Neural cell (in vitro differentiated cells): ENCODE results near the gene FEN1. TPM values are rescaled to one million over a fixed set of nuclear protein-coding genes. Genes with fewer than 3 reads are reported as not detected.
A peak's percentile ranks its signal among the peaks of the same experiment; 100 is the strongest.

Source experiments
- H2AFZ ChIP-seq: fragments of 200-600, 300-800 bp; sonication (generic), shearing (Covaris generic); 2 replicates; pipeline ENCODE4 v1.6.0; 2014; ENCODE audit warnings: low read depth, mild to moderate bottlenecking, antibody characterized with exemption, low read length, moderate library complexity
- H3F3A ChIP-seq: fragments of 200-600 bp; shearing (Covaris generic); 2 replicates; pipeline ENCODE4 v1.6.1; 2016; ENCODE audit warnings: mild to moderate bottlenecking, moderate library complexity, mixed read lengths, antibody characterized with exemption, low read length; ENCODE audit not compliant: insufficient read depth, poor library complexity, severe bottlenecking
- H3K27ac ChIP-seq: fragments of 200-600, 300-800 bp; sonication (generic), shearing (Covaris generic); 2 replicates; pipeline ENCODE4 v1.5.1; 2014; ENCODE audit warnings: mild to moderate bottlenecking, low read length, moderate library complexity
- H3K27me3 ChIP-seq: fragments of 300-800, 200-600 bp; sonication (generic), shearing (Covaris generic); 2 replicates; pipeline ENCODE4 v1.6.0; 2014; ENCODE audit warnings: mild to moderate bottlenecking, low read depth, low read length, moderate library complexity; ENCODE audit not compliant: insufficient read depth
- H3K36me3 ChIP-seq: fragments of 300-800, 200-600 bp; sonication (generic), shearing (Covaris generic); 2 replicates; pipeline ENCODE4 v1.5.1; 2014; ENCODE audit warnings: mild to moderate bottlenecking, antibody characterized with exemption, low read length, moderate library complexity; ENCODE audit not compliant: insufficient read depth
- H3K4me2 ChIP-seq: fragments of 300-800, 200-600 bp; sonication (generic), shearing (Covaris generic); 2 replicates; pipeline ENCODE4 v1.6.0; 2014; ENCODE audit warnings: mild to moderate bottlenecking, low read length
- H3K4me3 ChIP-seq: fragments of 300-800, 200-600 bp; sonication (generic), shearing (Covaris generic); 2 replicates; pipeline ENCODE4 v1.5.1; 2014; ENCODE audit warnings: mild to moderate bottlenecking, low read length, moderate library complexity
- H3K79me2 ChIP-seq: fragments of 200-600 bp; shearing (Covaris generic); replicated peaks from 2 replicates; pipeline ENCODE4 v1.6.0; 2014; ENCODE audit warnings: mild to moderate bottlenecking, low read length, moderate library complexity; ENCODE audit not compliant: insufficient read depth
- H3K9ac ChIP-seq: fragments of 300-800, 200-600 bp; sonication (generic), shearing (Covaris generic); 2 replicates; pipeline ENCODE4 v1.6.1; 2016; ENCODE audit warnings: mild to moderate bottlenecking, low read length, mixed read lengths
- H3K9me2 ChIP-seq: fragments of 200-600 bp; shearing (Covaris generic); 2 replicates; pipeline ENCODE4 v1.6.1; 2016; ENCODE audit warnings: mild to moderate bottlenecking, low read length, mixed read lengths; ENCODE audit not compliant: insufficient read depth
- H3K9me3 ChIP-seq: fragments of 200-600, 300-800 bp; sonication (generic), shearing (Covaris generic); 2 replicates; pipeline ENCODE4 v1.6.1; 2016; ENCODE audit warnings: mild to moderate bottlenecking, mixed run types, low read length, moderate library complexity, mixed read lengths
- H4K20me1 ChIP-seq: fragments of 200-600 bp; shearing (Covaris generic); 2 replicates; pipeline ENCODE4 v1.6.1; 2016; ENCODE audit warnings: mild to moderate bottlenecking, mixed run types; ENCODE audit not compliant: insufficient read depth
- EP300 ChIP-seq: fragments of 450-650 bp; conservative IDR thresholded peaks from 2 replicates; pipeline ENCODE4 v1.6.1; 2014; ENCODE audit warnings: antibody characterized with exemption, mild to moderate bottlenecking, moderate library complexity; ENCODE audit not compliant: poor library complexity, severe bottlenecking
- MXI1 ChIP-seq: fragments of 450-650 bp; conservative IDR thresholded peaks from 2 replicates; pipeline ENCODE4 v1.6.1; 2014; ENCODE audit warnings: antibody characterized with exemption, mild to moderate bottlenecking; ENCODE audit not compliant: poor library complexity, severe bottlenecking
- RAD21 ChIP-seq: fragments of 450-650 bp; conservative IDR thresholded peaks from 2 replicates; pipeline ENCODE4 v1.6.1; 2014; ENCODE audit warnings: antibody characterized with exemption, mild to moderate bottlenecking, moderate library complexity
- SMC3 ChIP-seq: fragments of 450-650 bp; conservative IDR thresholded peaks from 2 replicates; pipeline ENCODE4 v1.6.1; 2014; ENCODE audit warnings: antibody characterized with exemption, mild to moderate bottlenecking, moderate library complexity; ENCODE audit not compliant: poor library complexity
- polyA plus RNA-seq: library from polyadenylated mRNA; depleted of rRNA; stranded (reverse); fragments of >200 nt; gene quantifications from 2 replicates; pipeline ENCODE4 v1.2.3, GENCODE V29; 2014
- TF ChIP-seq, protein P1 (sequence below): IDR thresholded peaks from 2 replicates; pipeline ENCODE4 v1.6.1; 2012; ENCODE audit warnings: borderline replicate concordance

Gene FEN1
- polyA plus RNA-seq, 1 donor from 2014 or later, result 27.2 TPM

DNA sequence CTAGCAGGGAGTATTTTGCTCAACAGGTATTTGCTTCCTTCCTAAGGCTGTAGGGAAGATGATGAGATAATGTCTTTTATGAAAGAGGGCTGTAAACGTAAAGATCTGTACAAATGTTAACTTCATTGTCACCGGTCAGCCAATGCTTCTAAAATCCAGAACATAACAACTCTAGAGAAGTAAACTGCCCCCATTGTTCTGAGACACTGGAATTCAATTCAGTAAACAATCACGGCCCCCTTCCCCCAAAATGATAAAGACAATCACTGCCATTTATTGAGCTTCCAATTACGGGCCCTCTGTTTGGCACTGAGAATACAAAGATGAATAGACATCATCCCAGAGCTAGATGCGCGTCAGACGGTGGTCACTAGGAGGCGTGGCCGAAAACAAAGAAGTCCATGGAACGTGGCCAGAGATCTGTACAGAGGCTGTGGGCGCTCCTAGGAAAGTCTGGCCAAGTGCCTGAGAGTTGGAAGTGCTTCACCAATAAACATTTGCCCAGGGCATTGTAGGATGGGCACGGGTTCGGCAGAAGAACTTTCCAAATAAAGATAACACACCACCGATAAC is 888 bp upstream of the FEN1 start:
- no peaks in the 10 kb centered on the region for H3K36me3 ChIP-seq
- TF ChIP-seq EP300 (no peak), MXI1 (no peak)
- TF ChIP-seq, protein P1, sequence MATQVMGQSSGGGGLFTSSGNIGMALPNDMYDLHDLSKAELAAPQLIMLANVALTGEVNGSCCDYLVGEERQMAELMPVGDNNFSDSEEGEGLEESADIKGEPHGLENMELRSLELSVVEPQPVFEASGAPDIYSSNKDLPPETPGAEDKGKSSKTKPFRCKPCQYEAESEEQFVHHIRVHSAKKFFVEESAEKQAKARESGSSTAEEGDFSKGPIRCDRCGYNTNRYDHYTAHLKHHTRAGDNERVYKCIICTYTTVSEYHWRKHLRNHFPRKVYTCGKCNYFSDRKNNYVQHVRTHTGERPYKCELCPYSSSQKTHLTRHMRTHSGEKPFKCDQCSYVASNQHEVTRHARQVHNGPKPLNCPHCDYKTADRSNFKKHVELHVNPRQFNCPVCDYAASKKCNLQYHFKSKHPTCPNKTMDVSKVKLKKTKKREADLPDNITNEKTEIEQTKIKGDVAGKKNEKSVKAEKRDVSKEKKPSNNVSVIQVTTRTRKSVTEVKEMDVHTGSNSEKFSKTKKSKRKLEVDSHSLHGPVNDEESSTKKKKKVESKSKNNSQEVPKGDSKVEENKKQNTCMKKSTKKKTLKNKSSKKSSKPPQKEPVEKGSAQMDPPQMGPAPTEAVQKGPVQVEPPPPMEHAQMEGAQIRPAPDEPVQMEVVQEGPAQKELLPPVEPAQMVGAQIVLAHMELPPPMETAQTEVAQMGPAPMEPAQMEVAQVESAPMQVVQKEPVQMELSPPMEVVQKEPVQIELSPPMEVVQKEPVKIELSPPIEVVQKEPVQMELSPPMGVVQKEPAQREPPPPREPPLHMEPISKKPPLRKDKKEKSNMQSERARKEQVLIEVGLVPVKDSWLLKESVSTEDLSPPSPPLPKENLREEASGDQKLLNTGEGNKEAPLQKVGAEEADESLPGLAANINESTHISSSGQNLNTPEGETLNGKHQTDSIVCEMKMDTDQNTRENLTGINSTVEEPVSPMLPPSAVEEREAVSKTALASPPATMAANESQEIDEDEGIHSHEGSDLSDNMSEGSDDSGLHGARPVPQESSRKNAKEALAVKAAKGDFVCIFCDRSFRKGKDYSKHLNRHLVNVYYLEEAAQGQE, result peak; percentile 14
- no peaks in the 10 kb centered on the region for H3K27me3 ChIP-seq
- H3K4me3 ChIP-seq, result peak overlapping the region; percentile 84
- no peaks in the 10 kb centered on the region for H3K9me2 ChIP-seq
- peak overlapping the region; percentile 48 for H2AFZ ChIP-seq
- peak overlapping the region; percentile 81 for H3K4me2 ChIP-seq
- no peaks in the 10 kb centered on the region for H3K9me3 ChIP-seq
- H3K27ac ChIP-seq, result peak overlapping the region; percentile 95
- peaks cover 29% of the 10 kb centered on the region for H3K79me2 ChIP-seq
- peak overlapping the region; percentile 92 for H3K9ac ChIP-seq
- no peaks in the 10 kb centered on the region for H4K20me1 ChIP-seq
- no peaks in the 10 kb centered on the region for H3F3A ChIP-seq

DNA sequence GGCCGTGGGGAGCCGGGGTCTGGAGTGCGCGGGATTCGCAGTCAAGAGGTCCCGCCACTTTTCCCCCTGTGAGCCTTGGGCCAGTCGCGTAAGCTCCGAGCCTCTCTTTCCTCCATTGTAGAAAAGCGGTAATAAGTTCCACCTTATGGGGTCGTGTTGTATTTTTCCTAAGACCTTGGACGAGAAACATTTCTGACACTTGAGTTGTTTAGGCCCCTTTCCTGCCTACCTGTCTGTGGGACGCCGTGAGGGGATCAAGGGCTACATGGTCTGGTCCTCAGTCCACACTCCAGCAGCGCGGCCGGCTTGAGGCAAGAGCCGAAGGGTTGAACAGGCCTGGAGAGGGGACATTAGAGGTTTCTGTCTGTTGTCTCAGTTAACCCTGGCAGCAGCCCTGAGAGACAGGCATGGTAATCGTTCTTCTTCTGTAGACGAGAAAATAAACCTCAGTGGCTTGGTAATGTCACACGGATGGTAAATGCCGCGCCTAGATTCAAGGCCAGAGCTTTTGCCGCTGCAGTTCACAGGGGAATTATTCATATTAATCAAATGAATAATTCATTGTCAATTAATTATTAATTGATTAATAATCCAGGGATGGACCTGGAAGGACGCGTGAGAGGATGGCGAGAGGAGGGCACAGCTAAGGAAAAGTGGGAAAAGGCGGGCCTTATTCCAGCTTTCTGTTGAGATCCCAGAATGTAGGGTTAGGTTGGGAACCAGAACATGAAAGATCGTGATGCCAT is 545 bp downstream of the FEN1 start:
- Histone ChIP-seq H3K27me3 (no peaks in the 10 kb centered on the region), H3K79me2 (peaks cover 29% of the 10 kb centered on the region), H3K9me3 (no peaks in the 10 kb centered on the region), H3K4me3 (peak overlapping the region; percentile 84), H3F3A (no peaks in the 10 kb centered on the region), H2AFZ (peak overlapping the region; percentile 48), H4K20me1 (no peaks in the 10 kb centered on the region), H3K27ac (peak overlapping the region; percentile 95), H3K4me2 (peak overlapping the region; percentile 90), H3K36me3 (no peaks in the 10 kb centered on the region), H3K9ac (peak overlapping the region; percentile 92), H3K9me2 (no peaks in the 10 kb centered on the region)
- no peak for TF ChIP-seq RAD21
- no peak for TF ChIP-seq SMC3
- TF ChIP-seq, protein P1, result no peak
- TF ChIP-seq MXI1, result no peak
- no peak for TF ChIP-seq EP300
